Neural cell (in vitro differentiated cells): Measurements from ENCODE around the gene FZD7.

Experiments used
- CTCF ChIP-seq: fragments of 450-650 bp; IDR thresholded peaks from 2 replicates; pipeline ENCODE4 v1.5.1; 2014; ENCODE audit warnings: antibody characterized with exemption, mild to moderate bottlenecking, moderate library complexity; ENCODE audit not compliant: poor library complexity, severe bottlenecking
- EP300 ChIP-seq: fragments of 450-650 bp; conservative IDR thresholded peaks from 2 replicates; pipeline ENCODE4 v1.6.1; 2014; ENCODE audit warnings: antibody characterized with exemption, mild to moderate bottlenecking, moderate library complexity; ENCODE audit not compliant: poor library complexity, severe bottlenecking
- EZH2 ChIP-seq: fragments of 200-600, 300-800 bp; shearing (Covaris generic), sonication (generic); IDR thresholded peaks from 2 replicates; pipeline ENCODE4 v1.6.1; 2014; ENCODE audit warnings: antibody characterized with exemption, low read length, borderline replicate concordance, mild to moderate bottlenecking; ENCODE audit not compliant: insufficient read depth, poor library complexity, severe bottlenecking
- POLR2AphosphoS5 ChIP-seq: IDR thresholded peaks from 2 replicates; pipeline ENCODE4 v1.6.1; 2012
- REST ChIP-seq: IDR thresholded peaks from 2 replicates; pipeline ENCODE4 v1.6.1; 2012; ENCODE audit warnings: borderline replicate concordance
- SMC3 ChIP-seq: fragments of 450-650 bp; conservative IDR thresholded peaks from 2 replicates; pipeline ENCODE4 v1.6.1; 2014; ENCODE audit warnings: antibody characterized with exemption, mild to moderate bottlenecking, moderate library complexity; ENCODE audit not compliant: poor library complexity
- TAF1 ChIP-seq: IDR thresholded peaks from 2 replicates; pipeline ENCODE4 v1.6.1; 2012; ENCODE audit warnings: low read depth

- TF ChIP-seq TAF1 (no peak), EZH2 (peak; percentile 42), CTCF (peak; percentile 60), POLR2AphosphoS5 (no peak), SMC3 (peak; percentile 57), EP300 (no peak), REST (no peak)
Measured at GRCh38 chr2:202035089-202035940, 1.7 kb downstream of the FZD7 start.
